Dedifferentiated amniotic fluid mesenchymal stem cell (primary cell): ENCODE results near the gene ZMPSTE24.
A peak's percentile ranks its signal among the peaks of the same experiment; 100 is the strongest.

Experiments used
- DNase-seq: peaks from one replicate; pipeline ENCODE4 v3.0.0-alpha.2; 2016; ENCODE audit errors: extremely low spot score

The ZMPSTE24 gene

GRCh38 chr1:40305451-40305850 is 47.4 kb downstream of the ZMPSTE24 start:
- DNase-seq: no peak

- no peak for DNase-seq
Measured at GRCh38 chr1:40305871-40306270, 47.8 kb downstream of the ZMPSTE24 start.

GRCh38 chr1:40306296-40306695 is 48.3 kb downstream of the ZMPSTE24 start:
- no peak for DNase-seq

- DNase-seq: no peak
Measured at GRCh38 chr1:40307186-40307585, 49.1 kb downstream of the ZMPSTE24 start.

GRCh38 chr1:40308036-40308727 is 50.1 kb downstream of the ZMPSTE24 start:
- DNase-seq: no peak

- DNase-seq: no peak
Measured at GRCh38 chr1:40309374-40310128, 51.5 kb downstream of the ZMPSTE24 start.

- DNase-seq: no peak
Measured at GRCh38 chr1:40310129-40310461, 52.1 kb downstream of the ZMPSTE24 start.

GRCh38 chr1:40310983-40311642 is 53.1 kb downstream of the ZMPSTE24 start:
- DNase-seq: no peak

- DNase-seq: no peak
Measured at GRCh38 chr1:40311692-40312091, 53.7 kb downstream of the ZMPSTE24 start.

- no peak for DNase-seq
Measured at GRCh38 chr1:40312238-40313205, 54.5 kb downstream of the ZMPSTE24 start.

GRCh38 chr1:40313329-40313957 is 55.4 kb downstream of the ZMPSTE24 start:
- no peak for DNase-seq

- no peak for DNase-seq
Measured at GRCh38 chr1:40313958-40314720, 56.1 kb downstream of the ZMPSTE24 start.

- DNase-seq: no peak
Measured at GRCh38 chr1:40314721-40315238, 56.7 kb downstream of the ZMPSTE24 start.

GRCh38 chr1:40315239-40315794 is 57.3 kb downstream of the ZMPSTE24 start:
- peak; percentile 51 for DNase-seq

- no peak for DNase-seq
Measured at GRCh38 chr1:40315795-40316594, 58.0 kb downstream of the ZMPSTE24 start.

GRCh38 chr1:40316595-40317393 is 58.8 kb downstream of the ZMPSTE24 start, which contains the start of gene COL9A2:
Gene COL9A2, minus strand, starts transcription at chr1:40317286. Its CDS starts 89 bp downstream, at chr1:40317197.
- no peak for DNase-seq

GRCh38 chr1:40317394-40318074 is 59.5 kb downstream of the ZMPSTE24 start:
- no peak for DNase-seq

GRCh38 chr1:40318476-40318875 is 60.4 kb downstream of the ZMPSTE24 start:
- no peak for DNase-seq
